Measurements from ENCODE around the gene MRRF.

DNA sequence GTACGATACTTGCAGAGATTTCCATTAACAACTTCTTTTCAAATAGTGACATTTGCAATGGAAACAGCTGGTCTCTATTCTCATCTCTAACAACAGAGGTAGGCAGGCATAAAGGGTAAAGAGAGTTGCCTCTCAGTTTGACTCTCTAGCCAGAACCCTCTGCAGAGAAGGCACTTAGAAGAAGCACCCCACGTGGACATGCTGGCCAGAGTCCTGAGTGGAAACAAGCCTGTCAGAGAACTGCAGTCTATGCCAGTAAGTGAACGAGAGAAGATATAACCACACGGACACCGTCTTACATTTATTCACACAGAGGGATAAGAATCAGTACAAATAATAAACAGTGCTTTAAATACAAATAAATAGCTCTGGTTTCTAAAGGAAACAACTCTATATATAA is 25.0 kb upstream of the MRRF start:
- TF ChIP-seq EZH2 (IDR thresholded peaks at IDR 0.05; ENCODE audit: low read length) (no peak), CTCF (optimal IDR thresholded peaks at IDR 0.05 in 1 of 3, IDR thresholded peaks at IDR 0.05 in 1 of 3, conservative IDR thresholded peaks at IDR 0.05 in 1 of 3; ENCODE audit: extremely low read depth in 1 of 3, insufficient read depth in 2 of 3, low read length in 3 of 3) (no peak)

Data from keratinocyte (primary cell).